HCT116 (cell line): ENCODE data around the gene CPM. TPM values are rescaled to one million over a fixed set of nuclear protein-coding genes. Genes with fewer than 3 reads are reported as not detected.

ENCODE experiments used
- ATAC-seq: fragments of 200-7000 bp; cut with Tn5 transposase; 2 replicates; pipeline ENCODE4 v1.9.1; 2020; ENCODE audit warnings: mild to moderate bottlenecking, moderate library complexity
- BruUV-seq: library from RNA; stranded (reverse); fragments of 400-500 nt; replicated peaks from 2 replicates; lab custom pipeline; 2021; lab: Mats Ljungman, UMichigan
- CTCF ChIA-PET: fragments of 300-600 bp; sonication (Branson Sonifier 250); formaldehyde crosslinking; loops from one replicate; lab custom pipeline; 2021; ENCODE audit warnings: antibody characterized with exemption; lab: Charles Lee
- POLR2A ChIA-PET: fragments of 300-600, 350-600 bp; sonication (Branson Sonifier 250); formaldehyde crosslinking; loops from one replicate; lab custom pipeline; 2021; ENCODE audit warnings: antibody characterized with exemption; lab: Charles Lee
- RAD21 ChIA-PET, 2 experiments: fragments of 300-600 bp; sonication (Branson Sonifier 250); formaldehyde crosslinking; loops; one replicate each; lab custom pipeline; 2023; ENCODE audit warnings: low total read pairs in 2 of 2; ENCODE audit not compliant: uncharacterized antibody in 2 of 2, unreplicated experiment in 2 of 2, low non-redundant PET in 1 of 2; lab: Charles Lee
- DNase-seq: peaks from one replicate; pipeline ENCODE4 v3.0.0-alpha.2; 2010; ENCODE audit warnings: low read depth, low spot score
- H2AFZ ChIP-seq: fragments of 200-600 bp; shearing (Covaris generic), sonication (generic); 2 replicates; pipeline ENCODE4 v1.6.1; 2017; ENCODE audit warnings: low read depth, mixed run types, mixed read lengths, antibody characterized with exemption, low read length; ENCODE audit not compliant: poor library complexity, severe bottlenecking
- H3K27ac ChIP-seq: 2 replicates; pipeline ENCODE4 v1.5.1; 2012; ENCODE audit warnings: low read depth, low read length
- H3K27me3 ChIP-seq: fragments of 200-600 bp; sonication (generic); 2 replicates; pipeline ENCODE4 v1.6.1; 2016; ENCODE audit warnings: mixed run types, low read length, mixed read lengths; ENCODE audit not compliant: insufficient read depth
- H3K36me3 ChIP-seq, 2 experiments: fragments of 200-500 bp in 1 of 2; fragments of 200-600 bp in 1 of 2; sonication (Bioruptor generic) in 1 of 2; sonication (generic) in 1 of 2; 2 replicates each; pipeline versions ENCODE4 v1.5.1 to v1.6.1; 2014 to 2016; ENCODE audit warnings: low read length in 2 of 2, inconsistent platforms in 1 of 2, mixed read lengths in 1 of 2, mixed run types in 1 of 2; ENCODE audit not compliant: insufficient read depth in 2 of 2, control insufficient read depth in 1 of 2
- H3K4me1 ChIP-seq, 2 experiments: fragments of 200-600 bp in 1 of 2; sonication (generic) in 1 of 2; 2 replicates each; pipeline versions ENCODE4 v1.5.1 to v1.6.1; 2012 to 2017; ENCODE audit warnings: low read length in 2 of 2, inconsistent platforms in 1 of 2, mild to moderate bottlenecking in 1 of 2, mixed read lengths in 1 of 2, mixed run types in 1 of 2, moderate library complexity in 1 of 2; ENCODE audit not compliant: insufficient read depth in 2 of 2, control insufficient read depth in 1 of 2
- H3K4me2 ChIP-seq: fragments of 200-600 bp; sonication (generic); 2 replicates; pipeline ENCODE4 v1.6.1; 2017; ENCODE audit warnings: mixed run types, low read length, mixed read lengths
- H3K4me3 ChIP-seq, 2 experiments: fragments of 200-600 bp in 1 of 2; sonication (generic) in 1 of 2; replicated peaks in 1 of 2; 2 replicates each; pipeline ENCODE4 v1.5.1; 2011 to 2016; ENCODE audit warnings: low read length in 2 of 2, control low read depth in 1 of 2, low read depth in 1 of 2, mild to moderate bottlenecking in 1 of 2, mixed read lengths in 1 of 2, mixed run types in 1 of 2
- H3K79me2 ChIP-seq: fragments of 200-600 bp; sonication (generic); 2 replicates; pipeline ENCODE4 v1.6.1; 2017; ENCODE audit warnings: mild to moderate bottlenecking, mixed run types, low read length, moderate library complexity, mixed read lengths; ENCODE audit not compliant: insufficient read depth
- H3K9ac ChIP-seq: fragments of 200-600 bp; sonication (generic); 2 replicates; pipeline ENCODE4 v1.6.1; 2016; ENCODE audit warnings: low read length, mixed read lengths
- H3K9me2 ChIP-seq: fragments of 200-600 bp; sonication (generic), shearing (Covaris generic); 2 replicates; pipeline ENCODE4 v1.6.1; 2017; ENCODE audit warnings: mixed run types, mild to moderate bottlenecking, moderate library complexity; ENCODE audit not compliant: insufficient read depth
- H3K9me3 ChIP-seq, 2 experiments: fragments of 200-500 bp in 1 of 2; fragments of 200-600 bp in 1 of 2; sonication (Bioruptor generic) in 1 of 2; sonication (generic) in 1 of 2; 2 replicates each; pipeline ENCODE4 v1.6.1; 2014 to 2017; ENCODE audit warnings: low read length in 2 of 2, mixed read lengths in 2 of 2, inconsistent platforms in 1 of 2, low read depth in 1 of 2, mild to moderate bottlenecking in 1 of 2, mixed run types in 1 of 2, moderate library complexity in 1 of 2; ENCODE audit not compliant: control insufficient read depth in 1 of 2, insufficient read depth in 1 of 2
- H4K20me1 ChIP-seq: fragments of 200-600 bp; sonication (generic), shearing (Covaris generic); 2 replicates; pipeline ENCODE4 v1.6.1; 2017; ENCODE audit warnings: mixed run types, mild to moderate bottlenecking, moderate library complexity; ENCODE audit not compliant: insufficient read depth
- CBX3 ChIP-seq: IDR thresholded peaks from 2 replicates; pipeline ENCODE4 v1.6.1; 2012; ENCODE audit warnings: low read depth
- CTCF ChIP-seq, 3 experiments: fragments of 200-600 bp in 1 of 3; sonication (generic) in 1 of 3; IDR thresholded peaks in 2 of 3; conservative IDR thresholded peaks in 1 of 3; 2 replicates each; pipeline ENCODE4 v1.5.1; 2012 to 2017; ENCODE audit warnings: low read depth in 2 of 3, low read length in 2 of 3, antibody characterized with exemption in 1 of 3, borderline replicate concordance in 1 of 3, control low read depth in 1 of 3, mild to moderate bottlenecking in 1 of 3, mixed read lengths in 1 of 3, mixed run types in 1 of 3, moderate library complexity in 1 of 3; ENCODE audit not compliant: insufficient read depth in 1 of 3
- EGR1 ChIP-seq: IDR thresholded peaks from 2 replicates; pipeline ENCODE4 v1.6.1; 2012; ENCODE audit warnings: low read depth
- ELF1 ChIP-seq: IDR thresholded peaks from 2 replicates; pipeline ENCODE4 v1.6.1; 2012; ENCODE audit warnings: low read depth, borderline replicate concordance
- EZH2 ChIP-seq: fragments of 200-600 bp; sonication (generic); IDR thresholded peaks from 2 replicates; pipeline ENCODE4 v1.6.1; 2017; ENCODE audit warnings: antibody characterized with exemption, mixed run types
- EZH2phosphoT487 ChIP-seq: fragments of 200-600 bp; IDR thresholded peaks from 2 replicates; pipeline ENCODE4 v1.6.1; 2018; ENCODE audit warnings: antibody characterized with exemption, borderline replicate concordance
- FOSL1 ChIP-seq: IDR thresholded peaks from 2 replicates; pipeline ENCODE4 v1.6.1; 2012; ENCODE audit warnings: low read depth
- JUND ChIP-seq: IDR thresholded peaks from 2 replicates; pipeline ENCODE4 v1.6.1; 2012
- MAX ChIP-seq: IDR thresholded peaks from 2 replicates; pipeline ENCODE4 v1.6.1; 2012
- POLR2AphosphoS5 ChIP-seq: IDR thresholded peaks from 2 replicates; pipeline ENCODE4 v1.6.1; 2011; ENCODE audit warnings: mild to moderate bottlenecking, low read depth, low read length, moderate library complexity
- REST ChIP-seq: IDR thresholded peaks from 2 replicates; pipeline ENCODE4 v1.6.1; 2012; ENCODE audit warnings: low read depth
- SIN3A ChIP-seq: IDR thresholded peaks from 2 replicates; pipeline ENCODE4 v1.6.1; 2012; ENCODE audit warnings: low read depth
- SP1 ChIP-seq: IDR thresholded peaks from 2 replicates; pipeline ENCODE4 v1.6.1; 2012; ENCODE audit warnings: low read depth
- SRF ChIP-seq: IDR thresholded peaks from 2 replicates; pipeline ENCODE4 v1.6.1; 2012; ENCODE audit warnings: low read depth
- TCF7L2 ChIP-seq: IDR thresholded peaks from 2 replicates; pipeline ENCODE4 v1.7.0; 2011; ENCODE audit warnings: borderline replicate concordance, inconsistent platforms; ENCODE audit not compliant: insufficient read depth, insufficient read length; ENCODE audit errors: extremely low read depth
- ZFX ChIP-seq: fragments of 450-650 bp; IDR thresholded peaks from 2 replicates; pipeline ENCODE4 v1.6.1; 2017
- ZNF274 ChIP-seq: fragments of 200-500 bp; sonication (Bioruptor generic); IDR thresholded peaks from 2 replicates; pipeline ENCODE4 v1.6.1; 2014; ENCODE audit warnings: mild to moderate bottlenecking, low read depth, low read length, inconsistent platforms
- intact Hi-C: fragments of 100-400 bp; cut with micrococcal nuclease; formaldehyde crosslinking; loops from 2 replicates; pipeline ENCODE4 v1.10.0; 2022
- total RNA-seq: library from RNA; stranded (reverse); gene quantifications from one replicate; pipeline ENCODE4 v1.2.1, GENCODE V29; 2021; ENCODE audit not compliant: unreplicated experiment

Gene CPM
- total RNA-seq, 1 experiment from 2014 or later: 5.3 TPM

GRCh38 chr12:68824131-68824530 lies 108.8 kb downstream of the CPM start:
- BruUV-seq: no TSS peak
- Histone ChIP-seq H3K36me3 (peaks cover 61 to 76% of the 10 kb centered on the region in 2 experiments), H3K27me3 (no peaks in the 10 kb centered on the region), H3K9me3 (no peaks in the 10 kb centered on the region), H3K4me3 (no peak overlapping the region), H3K9me2 (no peaks in the 10 kb centered on the region), H3K4me1 (no peaks in the 10 kb centered on the region), H3K27ac (no peak overlapping the region), H4K20me1 (peaks cover 9% of the 10 kb centered on the region; the same call in 1 of the 2 replicates), H3K4me2 (no peak overlapping the region), H3K79me2 (peaks cover 80% of the 10 kb centered on the region), H2AFZ (no peak overlapping the region), H3K9ac (no peak overlapping the region)
- intact Hi-C loops: no loop called here
- CTCF ChIA-PET: no interaction called here
- TF ChIP-seq SIN3A (no peak), CBX3 (no peak), ELF1 (no peak), JUND (no peak), ZFX (no peak), SRF (no peak), POLR2AphosphoS5 (no peak), TCF7L2 (no peak), ZNF274 (no peak), FOSL1 (no peak), MAX (no peak), SP1 (no peak), EGR1 (no peak), EZH2phosphoT487 (no peak)
- POLR2A ChIA-PET: no interaction called here
- RAD21 ChIA-PET: no interaction called here
- ATAC-seq (no peak), DNase-seq (no peak)

- no peak overlapping the region for H3K4me3 ChIP-seq
- H3K4me2 ChIP-seq: no peak overlapping the region
- peaks cover 80% of the 10 kb centered on the region for H3K79me2 ChIP-seq
- no peak for DNase-seq
- no TSS peak for BruUV-seq
- H2AFZ ChIP-seq: no peak overlapping the region
- no peak overlapping the region for H3K27ac ChIP-seq
- TF ChIP-seq REST: no peak
- no peak for TF ChIP-seq MAX
- no peak for TF ChIP-seq SIN3A
- TF ChIP-seq CTCF (IDR thresholded peaks at IDR 0.05 in 2 of 3, conservative IDR thresholded peaks at IDR 0.05 in 1 of 3; ENCODE audit: borderline replicate concordance in 1 of 3, insufficient read depth in 1 of 3, low read depth in 2 of 3, low read length in 2 of 3): no peak
- TF ChIP-seq SRF: no peak
- TF ChIP-seq EZH2: no peak
- CTCF ChIA-PET: no interaction called here
- peaks cover 58 to 76% of the 10 kb centered on the region in 2 experiments for H3K36me3 ChIP-seq
- ATAC-seq: no peak
- peaks cover 9% of the 10 kb centered on the region; the same call in 1 of the 2 replicates for H4K20me1 ChIP-seq
- no peaks in the 10 kb centered on the region for H3K9me3 ChIP-seq
- no peaks in the 10 kb centered on the region for H3K4me1 ChIP-seq
- RAD21 ChIA-PET: no interaction called here
- intact Hi-C loops: no loop called here
- POLR2A ChIA-PET: no interaction called here
- no peaks in the 10 kb centered on the region for H3K27me3 ChIP-seq
- H3K9me2 ChIP-seq: no peaks in the 10 kb centered on the region
- H3K9ac ChIP-seq: no peak overlapping the region
Observed at GRCh38 chr12:68823696-68824095, 109.3 kb downstream of the CPM start.
